HUES6 (cell line): ENCODE results near the gene HHEX.

Experiments
- H3K27ac ChIP-seq: 2 replicates; pipeline ENCODE4 v1.7.0; 2013; ENCODE audit warnings: low read depth, mild to moderate bottlenecking, low read length, inconsistent platforms
- H3K27me3 ChIP-seq: 2 replicates; pipeline ENCODE4 v1.6.1; 2013; ENCODE audit warnings: low read length; ENCODE audit not compliant: control insufficient read depth, insufficient read depth
- H3K36me3 ChIP-seq: 2 replicates; pipeline ENCODE4 v1.6.1; 2013; ENCODE audit warnings: low read length; ENCODE audit not compliant: control insufficient read depth, insufficient read depth
- H3K4me1 ChIP-seq: 2 replicates; pipeline ENCODE4 v1.6.1; 2013; ENCODE audit warnings: low read length; ENCODE audit not compliant: control insufficient read depth, insufficient read depth
- H3K4me3 ChIP-seq: 2 replicates; pipeline ENCODE4 v1.5.1; 2013; ENCODE audit warnings: low read depth, low read length
- H3K9ac ChIP-seq: one replicate; pipeline ENCODE4 v1.6.1; 2013; ENCODE audit warnings: mild to moderate bottlenecking, low read length
- H3K9me3 ChIP-seq: 2 replicates; pipeline ENCODE4 v1.6.1; 2013; ENCODE audit warnings: low read depth, low read length; ENCODE audit not compliant: control insufficient read depth, insufficient read depth

Gene HHEX

DNA sequence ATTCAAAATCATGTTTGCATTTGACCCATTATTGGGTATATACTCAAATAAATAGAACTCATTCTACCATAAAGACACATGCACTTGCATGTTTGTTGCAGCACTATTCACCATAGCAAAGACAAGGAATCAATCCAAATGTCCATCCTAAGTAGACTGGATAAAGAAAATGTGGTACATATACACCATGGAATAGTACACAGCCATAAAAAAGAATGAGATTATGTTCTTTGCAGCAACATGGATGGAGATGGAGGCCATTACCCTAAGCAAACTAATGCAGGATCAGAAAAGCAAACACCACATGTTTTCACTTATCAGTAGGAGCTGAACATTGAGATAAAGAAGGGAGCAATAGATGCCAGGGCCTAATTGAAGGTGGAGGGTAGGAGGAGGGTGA, 12.0 kb upstream of the HHEX start:
- no peaks in the 10 kb centered on the region for H3K36me3 ChIP-seq
- no peak overlapping the region for H3K4me3 ChIP-seq
- H3K9me3 ChIP-seq: peaks cover 7% of the 10 kb centered on the region
- H3K4me1 ChIP-seq: no peaks in the 10 kb centered on the region
- H3K27me3 ChIP-seq: no peaks in the 10 kb centered on the region
- H3K9ac ChIP-seq: no peak overlapping the region
- no peak overlapping the region for H3K27ac ChIP-seq

DNA sequence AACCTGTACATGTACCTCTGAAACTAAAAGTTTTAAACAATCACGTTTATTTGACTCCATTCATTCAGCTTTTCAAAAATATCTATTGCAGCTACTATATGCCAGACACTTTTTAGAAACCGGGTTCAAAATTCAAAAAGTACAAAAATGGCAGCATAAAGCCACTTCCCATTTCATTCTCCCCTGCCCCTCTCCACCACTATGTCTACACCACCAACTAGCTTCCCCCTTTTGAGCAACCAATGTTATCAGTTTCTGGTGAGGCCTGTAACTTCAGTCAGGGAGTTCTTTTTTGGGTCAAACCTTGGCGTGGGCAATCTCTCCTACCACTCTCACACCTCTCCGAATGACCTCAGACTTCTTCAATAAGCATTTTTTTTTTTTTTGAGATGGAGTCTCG, 11.5 kb upstream of the HHEX start:
- Histone ChIP-seq H3K27me3 (no peaks in the 10 kb centered on the region), H3K9me3 (peaks cover 7% of the 10 kb centered on the region), H3K36me3 (no peaks in the 10 kb centered on the region), H3K4me3 (no peak overlapping the region), H3K9ac (no peak overlapping the region), H3K4me1 (no peaks in the 10 kb centered on the region), H3K27ac (no peak overlapping the region)

DNA sequence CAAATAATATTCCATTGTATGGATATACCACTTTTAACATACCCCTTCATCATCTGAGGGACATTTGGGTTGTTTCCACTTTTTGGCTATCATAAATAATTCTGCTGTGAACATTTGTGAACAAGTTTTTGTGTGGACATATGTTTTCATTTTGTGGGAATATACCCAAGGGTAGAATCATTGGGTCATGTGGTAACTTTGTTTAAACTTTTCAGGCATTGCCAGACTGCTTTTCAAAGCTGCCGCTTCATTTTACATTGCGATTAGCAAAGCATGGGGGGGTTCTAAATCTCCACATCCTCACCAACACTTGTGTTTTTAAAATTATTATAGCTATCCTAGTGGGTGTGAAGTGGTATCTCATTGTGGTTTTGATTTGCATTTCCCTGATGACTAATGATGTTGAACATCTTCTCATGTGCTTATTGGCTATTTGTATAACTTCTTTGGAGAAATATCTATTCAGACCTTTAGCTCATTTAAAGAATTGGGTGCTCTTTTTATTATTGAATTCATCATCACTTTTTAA, 8.4 kb upstream of the HHEX start:
- no peak overlapping the region for H3K4me3 ChIP-seq
- H3K27me3 ChIP-seq: peaks cover 6% of the 10 kb centered on the region
- no peak overlapping the region for H3K27ac ChIP-seq
- no peak overlapping the region for H3K9ac ChIP-seq
- no peaks in the 10 kb centered on the region for H3K36me3 ChIP-seq
- H3K9me3 ChIP-seq: peaks cover 2% of the 10 kb centered on the region
- no peaks in the 10 kb centered on the region for H3K4me1 ChIP-seq

DNA sequence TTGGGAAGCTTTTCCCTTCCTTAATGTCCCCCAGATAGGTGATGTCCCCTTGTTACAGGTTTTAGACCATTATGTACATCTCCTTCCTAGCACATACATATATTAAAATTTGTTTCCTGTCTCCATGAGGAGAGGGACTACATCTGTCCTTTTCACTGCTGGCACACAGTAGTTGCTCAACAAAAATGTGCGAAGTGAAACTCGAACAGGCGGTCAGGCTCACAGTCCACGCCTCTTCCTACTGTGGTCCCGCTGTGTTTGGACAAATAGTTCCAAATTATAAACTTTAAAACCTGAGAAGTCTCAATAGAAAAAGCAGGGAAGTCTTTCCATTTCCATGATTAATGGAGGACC, 1.2 kb upstream of the HHEX start:
- Histone ChIP-seq H3K27ac (no peak overlapping the region), H3K27me3 (peaks cover 67% of the 10 kb centered on the region), H3K36me3 (no peaks in the 10 kb centered on the region), H3K4me3 (peak overlapping the region; percentile 65), H3K9ac (no peak overlapping the region), H3K9me3 (no peaks in the 10 kb centered on the region), H3K4me1 (peaks cover 16% of the 10 kb centered on the region)

DNA sequence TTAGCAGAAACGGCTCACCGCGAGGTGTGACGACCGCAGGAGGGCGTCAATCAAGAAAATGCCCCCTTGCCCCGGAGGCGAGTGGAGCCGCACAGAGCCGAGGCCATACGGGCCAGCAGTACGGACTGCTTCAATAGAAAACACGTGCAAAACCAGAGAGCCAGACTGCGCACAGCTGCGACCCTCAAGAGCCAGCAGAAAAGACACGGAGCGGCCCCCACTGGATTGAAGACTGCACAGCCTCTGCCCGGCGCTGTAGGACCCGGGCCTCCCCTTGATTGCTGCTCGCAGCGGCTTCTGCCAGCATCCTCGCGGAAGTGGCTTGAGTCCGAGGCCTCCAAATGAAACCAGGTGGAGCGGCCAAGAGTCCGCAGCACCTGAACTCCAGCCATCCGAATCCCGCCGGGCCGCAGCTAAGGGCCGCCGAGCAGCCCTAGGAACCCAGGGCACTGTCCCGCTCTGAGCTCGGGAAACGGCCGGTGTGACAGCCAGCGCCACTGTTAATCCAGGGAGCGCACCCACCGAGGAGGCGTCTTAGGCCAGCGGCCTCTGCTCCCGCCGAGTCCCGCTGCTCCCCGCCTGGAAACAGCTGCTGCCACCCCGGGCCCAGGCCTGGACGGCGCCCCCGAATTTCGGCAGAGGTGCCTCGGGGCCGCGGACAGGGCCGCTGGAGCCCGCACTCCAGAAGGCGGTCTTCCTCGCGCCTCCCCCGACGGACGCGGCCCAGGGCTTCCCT, 660 bp upstream of the HHEX start:
- Histone ChIP-seq H3K9me3 (no peaks in the 10 kb centered on the region), H3K36me3 (no peaks in the 10 kb centered on the region), H3K27ac (no peak overlapping the region), H3K9ac (no peak overlapping the region), H3K4me3 (peak overlapping the region; percentile 65), H3K4me1 (peaks cover 16% of the 10 kb centered on the region), H3K27me3 (peaks cover 73% of the 10 kb centered on the region)

DNA sequence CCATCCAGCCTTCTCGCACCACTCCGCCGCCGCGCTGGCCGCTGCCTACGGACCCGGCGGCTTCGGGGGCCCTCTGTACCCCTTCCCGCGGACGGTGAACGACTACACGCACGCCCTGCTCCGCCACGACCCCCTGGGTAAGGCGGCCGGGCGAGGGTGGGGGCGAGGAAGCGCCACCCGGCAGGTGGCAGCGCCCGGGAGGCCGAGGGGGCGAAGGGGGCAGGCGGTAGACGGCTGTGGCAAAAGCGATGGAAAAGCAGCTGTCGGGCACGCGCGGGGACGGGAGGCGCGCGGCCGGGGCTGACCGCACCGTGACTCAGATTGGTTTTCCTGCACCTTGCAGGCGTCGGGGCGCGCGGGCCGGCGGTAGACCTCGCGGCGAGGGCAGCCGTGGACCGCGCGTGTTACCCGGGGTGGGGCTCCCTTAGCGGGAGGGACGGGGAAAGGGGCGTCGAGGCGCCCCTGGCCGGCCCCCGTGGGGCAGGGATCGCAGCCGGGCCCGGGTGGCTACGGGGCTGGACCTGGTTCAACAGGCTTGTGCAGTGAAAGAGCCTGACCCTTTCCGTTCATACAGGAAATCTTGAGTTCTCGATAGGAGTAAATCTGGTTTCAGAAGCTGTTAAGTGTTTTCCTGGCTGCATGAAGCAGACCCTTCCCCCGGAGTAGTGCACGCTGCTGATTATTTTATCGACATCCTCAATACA, 608 bp downstream of the HHEX start:
- Histone ChIP-seq H3K36me3 (no peaks in the 10 kb centered on the region), H3K9me3 (no peaks in the 10 kb centered on the region), H3K4me1 (peaks cover 19% of the 10 kb centered on the region), H3K27ac (no peak overlapping the region), H3K4me3 (peak overlapping the region; percentile 50), H3K9ac (no peak overlapping the region), H3K27me3 (peaks cover 85% of the 10 kb centered on the region)

DNA sequence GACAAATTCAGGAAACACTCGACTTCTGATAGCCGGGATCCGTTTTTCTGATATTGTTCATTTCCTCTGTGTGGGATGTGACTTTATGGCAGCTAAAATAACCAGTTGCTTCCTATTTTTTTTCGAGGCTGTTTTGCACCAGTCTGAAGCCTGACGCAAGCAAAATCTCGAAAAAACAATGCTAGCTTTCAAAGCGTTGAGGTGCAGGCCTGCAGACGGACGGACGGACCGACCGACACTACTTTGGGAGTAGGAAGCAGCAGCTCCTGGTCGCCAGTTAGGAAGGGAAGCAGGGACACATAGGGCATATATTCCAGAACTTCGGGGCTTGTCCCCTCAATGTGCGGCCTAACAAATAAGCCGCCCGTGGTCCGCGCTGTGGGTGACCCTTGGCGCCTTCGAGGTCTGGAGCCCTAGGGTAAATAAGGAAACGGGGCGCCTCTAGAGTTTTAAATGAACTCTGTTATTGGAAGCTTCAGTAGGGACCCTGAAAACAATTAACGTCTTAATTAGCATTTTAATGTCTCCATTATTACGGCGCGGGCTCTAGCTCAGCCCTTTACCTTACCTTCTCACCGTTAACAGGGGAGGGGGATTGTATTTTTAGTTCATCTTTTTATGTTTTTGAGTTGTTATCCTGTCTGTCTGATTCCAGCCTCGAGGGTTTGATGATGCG, 1.3 kb downstream of the HHEX start:
- Histone ChIP-seq H3K27ac (no peak overlapping the region), H3K4me1 (peaks cover 21% of the 10 kb centered on the region), H3K27me3 (peaks cover 89% of the 10 kb centered on the region), H3K4me3 (peak overlapping the region; percentile 50), H3K36me3 (no peaks in the 10 kb centered on the region), H3K9ac (no peak overlapping the region), H3K9me3 (no peaks in the 10 kb centered on the region)

DNA sequence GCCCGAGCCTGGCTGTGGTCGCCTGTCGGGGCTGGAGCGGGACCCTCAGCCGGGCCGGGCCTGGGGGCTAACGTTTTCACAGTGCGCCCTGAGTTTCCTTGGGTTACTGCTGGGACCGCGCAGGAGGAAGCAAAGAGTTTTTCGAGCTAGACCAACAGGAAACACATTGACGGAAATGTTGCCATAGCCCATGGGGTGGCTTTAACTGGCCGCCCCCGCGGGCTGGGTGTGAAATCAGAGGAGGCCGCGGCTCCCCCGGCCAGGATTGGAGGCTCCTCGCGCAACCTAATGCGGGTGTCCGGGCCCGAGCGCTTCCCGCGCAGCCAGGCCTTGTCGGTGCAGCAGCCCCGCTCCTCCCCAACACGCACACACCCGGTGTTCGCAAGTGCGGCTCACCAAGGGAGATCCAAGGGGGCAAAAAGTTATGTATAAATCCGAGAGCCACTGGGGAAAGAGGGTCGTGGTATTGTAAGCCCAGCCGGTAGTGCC, 1.9 kb downstream of the HHEX start:
- Histone ChIP-seq H3K36me3 (no peaks in the 10 kb centered on the region), H3K27ac (no peak overlapping the region), H3K4me1 (peaks cover 26% of the 10 kb centered on the region), H3K4me3 (peak overlapping the region; percentile 50), H3K27me3 (peaks cover 91% of the 10 kb centered on the region), H3K9me3 (no peaks in the 10 kb centered on the region), H3K9ac (no peak overlapping the region)

DNA sequence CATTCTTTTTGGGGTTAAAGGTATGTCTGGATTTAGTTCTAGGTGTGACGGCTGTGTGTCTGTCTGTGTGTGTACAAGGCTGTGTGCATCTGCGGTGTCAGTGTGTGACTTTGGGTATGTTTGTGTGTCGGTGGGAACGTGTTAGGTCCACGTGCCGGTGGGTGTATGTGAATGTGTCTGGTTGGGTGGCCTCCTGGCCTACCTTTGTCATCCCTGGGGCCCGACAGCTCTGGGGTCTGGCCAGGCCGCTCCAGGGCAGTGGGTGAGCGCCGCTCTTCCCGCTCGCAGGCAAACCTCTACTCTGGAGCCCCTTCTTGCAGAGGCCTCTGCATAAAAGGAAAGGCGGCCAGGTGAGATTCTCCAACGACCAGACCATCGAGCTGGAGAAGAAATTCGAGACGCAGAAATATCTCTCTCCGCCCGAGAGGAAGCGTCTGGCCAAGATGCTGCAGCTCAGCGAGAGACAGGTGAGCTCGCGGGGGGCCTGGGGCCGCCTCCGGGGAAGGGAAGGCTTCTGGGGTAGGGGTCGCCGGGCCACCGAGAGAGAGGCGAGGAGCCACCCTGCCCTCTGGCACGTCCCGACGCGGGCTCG, 2.4 kb downstream of the HHEX start:
- H3K4me3 ChIP-seq: peak overlapping the region; percentile 50
- H3K27ac ChIP-seq: no peak overlapping the region
- H3K27me3 ChIP-seq: peaks cover 96% of the 10 kb centered on the region
- H3K9me3 ChIP-seq: no peaks in the 10 kb centered on the region
- H3K4me1 ChIP-seq: peaks cover 28% of the 10 kb centered on the region
- no peak overlapping the region for H3K9ac ChIP-seq
- H3K36me3 ChIP-seq: no peaks in the 10 kb centered on the region

DNA sequence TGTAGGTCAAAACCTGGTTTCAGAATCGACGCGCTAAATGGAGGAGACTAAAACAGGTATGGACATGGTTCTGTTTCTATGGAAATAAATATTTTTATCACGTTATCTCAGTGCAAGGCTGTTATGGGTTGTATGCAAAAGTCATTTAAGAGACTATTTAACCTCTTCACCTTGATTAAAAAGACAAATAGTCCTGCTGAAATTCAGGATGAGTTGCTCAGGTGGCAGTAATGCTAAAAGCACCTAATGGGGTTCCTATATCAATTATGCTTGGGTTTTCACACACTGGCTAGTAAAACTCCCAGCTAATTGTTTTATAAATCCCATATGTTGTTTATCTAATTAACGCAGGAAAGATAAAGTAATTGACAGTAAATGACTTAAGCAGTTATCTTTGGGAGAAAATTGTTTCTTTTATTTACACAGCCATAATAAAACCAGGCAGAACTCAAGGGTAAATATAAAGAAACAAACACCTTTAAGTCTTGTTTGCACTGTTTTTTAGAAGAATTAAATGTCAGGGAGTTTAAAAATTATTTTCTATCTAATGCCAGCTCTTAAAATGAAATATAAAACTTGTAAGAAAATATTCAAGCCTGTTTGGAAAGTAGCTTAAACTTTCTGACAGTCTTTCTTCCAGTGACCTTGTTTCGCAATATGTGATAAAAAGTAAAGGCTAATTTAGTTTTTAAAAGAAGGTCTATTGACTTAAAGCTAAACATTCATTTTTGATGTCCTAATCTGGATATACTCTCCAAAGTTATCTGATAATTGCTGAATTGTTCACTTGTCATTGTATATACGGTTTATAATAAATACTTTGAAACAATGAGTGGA, 3.2 kb downstream of the HHEX start:
- Histone ChIP-seq H3K4me1 (peaks cover 28% of the 10 kb centered on the region), H3K27ac (no peak overlapping the region), H3K9ac (no peak overlapping the region), H3K36me3 (no peaks in the 10 kb centered on the region), H3K9me3 (no peaks in the 10 kb centered on the region), H3K4me3 (peak overlapping the region; percentile 50), H3K27me3 (peaks cover 99% of the 10 kb centered on the region)
